Stimulated activated CD4-positive, alpha-beta T cell treated with anti-CD3 and anti-CD28 coated beads, Interleukin-12 subunit alpha, Interleukin-12 subunit beta, amount 100 ng/mL, for 48 hours (primary cell): Measurements from ENCODE around the gene EPB41L2.
"Not testable (repeated sequence)": the region's sequence is repeated elsewhere in the genome, so short reads cannot be mapped to it uniquely, and the experiment has no call there.

Experiments
- DNase-seq, 3 donors: peaks; one replicate each; pipeline ENCODE4 v3.0.0-alpha.2; 2020; ENCODE audit warnings: low read depth in 2 of 3, low spot score in 1 of 3

EPB41L2 gene

GRCh38 chr6:131037194-131037897, 25.7 kb downstream of the EPB41L2 start:
- DNase-seq, result no peak

- DNase-seq, result no peak
Measured at GRCh38 chr6:131036601-131037000, 26.4 kb downstream of the EPB41L2 start.

GRCh38 chr6:131036143-131036542, 26.9 kb downstream of the EPB41L2 start:
- DNase-seq, result no peak

- no peak for DNase-seq
Measured at GRCh38 chr6:131035582-131035981, 27.5 kb downstream of the EPB41L2 start.

GRCh38 chr6:131033631-131034030, 29.4 kb downstream of the EPB41L2 start:
- no peak for DNase-seq

- DNase-seq, result no peak
Measured at GRCh38 chr6:131029626-131030297, 33.3 kb downstream of the EPB41L2 start.

GRCh38 chr6:131027326-131027725, 35.7 kb downstream of the EPB41L2 start:
- DNase-seq, result no peak

- DNase-seq, result no peak
Measured at GRCh38 chr6:131026243-131026642, 36.8 kb downstream of the EPB41L2 start.

GRCh38 chr6:131024565-131024964, 38.5 kb downstream of the EPB41L2 start:
- DNase-seq, result no peak

GRCh38 chr6:131023834-131024504, 39.1 kb downstream of the EPB41L2 start:
- DNase-seq, result no peak

- DNase-seq, result no peak
Measured at GRCh38 chr6:131022691-131023090, 40.4 kb downstream of the EPB41L2 start.

- no peak for DNase-seq
Measured at GRCh38 chr6:131017962-131018361, 45.1 kb downstream of the EPB41L2 start.

- DNase-seq, result no peak
Measured at GRCh38 chr6:131015630-131016263, 47.3 kb downstream of the EPB41L2 start.

- DNase-seq, result no peak
Measured at GRCh38 chr6:131015025-131015591, 47.9 kb downstream of the EPB41L2 start.

- no peak for DNase-seq
Measured at GRCh38 chr6:131014080-131014776, 48.8 kb downstream of the EPB41L2 start.

GRCh38 chr6:131013495-131013894, 49.5 kb downstream of the EPB41L2 start:
- DNase-seq, result no peak

- no peak for DNase-seq
Measured at GRCh38 chr6:131009790-131010189, 53.3 kb downstream of the EPB41L2 start.

- DNase-seq, result not testable (repeated sequence)
Measured at GRCh38 chr6:131008965-131009364, 54.1 kb downstream of the EPB41L2 start.

- not testable (repeated sequence) for DNase-seq
Measured at GRCh38 chr6:131007964-131008363, 55.1 kb downstream of the EPB41L2 start.

- DNase-seq, result no peak
Measured at GRCh38 chr6:131007286-131007685, 55.8 kb downstream of the EPB41L2 start.
